Activated CD4-positive, CD25-positive, alpha-beta regulatory T cell (primary cell): ENCODE data around the gene VGLL4.

ENCODE experiments used
- DNase-seq, 4 experiments: peaks; one replicate each; lab custom pipeline; 2025; lab: John Stamatoyannopoulos, UW

VGLL4 gene

DNA sequence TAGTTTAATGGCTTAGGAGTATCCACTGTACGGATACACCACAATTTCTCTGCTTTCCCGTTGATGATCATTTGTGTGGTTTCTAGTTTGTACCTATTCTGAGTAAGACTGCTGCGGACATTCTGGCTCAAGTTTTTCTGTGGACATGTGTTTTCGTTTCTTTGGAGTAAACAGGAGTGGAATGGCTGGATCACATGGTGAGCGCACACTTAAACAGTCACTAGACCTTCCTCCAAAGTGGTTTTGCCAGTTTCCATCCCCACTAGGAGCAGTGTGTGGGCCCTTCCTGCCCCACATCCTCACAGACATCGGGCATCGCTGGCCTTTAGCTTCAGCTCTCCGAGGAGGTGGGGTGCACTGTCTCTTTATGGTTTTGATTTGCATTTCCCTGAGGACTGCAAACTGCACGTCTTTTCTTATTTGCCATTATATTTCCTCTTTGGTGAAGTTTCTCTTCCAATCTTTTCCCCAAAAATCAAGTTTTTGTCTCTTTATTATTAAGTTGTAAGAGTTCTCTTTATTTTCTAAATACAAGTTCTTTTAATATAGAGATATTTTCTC is 94.1 kb downstream of the VGLL4 start:
- DNase-seq = no peak

DNA sequence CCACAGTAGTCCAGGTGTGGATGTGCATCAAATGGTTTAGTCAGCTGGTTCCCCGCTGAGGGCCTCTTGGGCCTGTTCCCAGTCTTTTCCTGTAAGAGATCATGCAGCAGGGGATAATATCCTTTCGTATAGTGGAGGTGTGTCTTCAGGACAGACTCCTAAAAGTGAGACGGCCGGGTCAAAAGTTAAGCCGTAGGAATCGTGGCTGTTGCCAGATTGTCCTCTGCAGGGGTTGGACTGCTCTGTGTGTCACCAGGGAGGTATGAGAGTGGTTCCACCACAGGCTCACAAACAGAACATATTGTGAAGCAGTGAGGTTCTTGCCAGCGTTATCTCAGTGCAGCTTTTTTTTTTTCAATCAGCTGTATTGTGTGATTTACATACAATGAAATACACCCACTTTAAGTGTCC is 95.0 kb downstream of the VGLL4 start:
- DNase-seq = no peak

DNA sequence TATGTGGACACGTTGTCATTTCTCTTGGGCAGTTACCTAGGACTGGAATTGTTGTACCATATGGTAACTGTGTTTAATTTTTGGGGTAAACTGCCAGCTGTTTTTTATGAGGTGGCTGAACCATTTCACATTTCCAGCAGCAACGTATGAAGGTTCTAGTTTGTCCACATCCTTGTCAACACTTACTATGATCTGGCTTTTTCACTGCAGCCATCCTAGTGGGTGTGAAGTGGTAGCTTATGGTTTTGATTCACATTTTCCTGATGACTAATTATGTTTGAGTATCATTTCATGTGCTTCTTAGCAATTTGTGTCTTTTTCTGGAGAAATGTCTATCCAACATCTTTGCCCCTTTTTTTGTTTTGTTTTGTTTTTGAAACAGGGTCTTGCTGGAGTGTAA is 96.2 kb downstream of the VGLL4 start:
- no peak for DNase-seq

DNA sequence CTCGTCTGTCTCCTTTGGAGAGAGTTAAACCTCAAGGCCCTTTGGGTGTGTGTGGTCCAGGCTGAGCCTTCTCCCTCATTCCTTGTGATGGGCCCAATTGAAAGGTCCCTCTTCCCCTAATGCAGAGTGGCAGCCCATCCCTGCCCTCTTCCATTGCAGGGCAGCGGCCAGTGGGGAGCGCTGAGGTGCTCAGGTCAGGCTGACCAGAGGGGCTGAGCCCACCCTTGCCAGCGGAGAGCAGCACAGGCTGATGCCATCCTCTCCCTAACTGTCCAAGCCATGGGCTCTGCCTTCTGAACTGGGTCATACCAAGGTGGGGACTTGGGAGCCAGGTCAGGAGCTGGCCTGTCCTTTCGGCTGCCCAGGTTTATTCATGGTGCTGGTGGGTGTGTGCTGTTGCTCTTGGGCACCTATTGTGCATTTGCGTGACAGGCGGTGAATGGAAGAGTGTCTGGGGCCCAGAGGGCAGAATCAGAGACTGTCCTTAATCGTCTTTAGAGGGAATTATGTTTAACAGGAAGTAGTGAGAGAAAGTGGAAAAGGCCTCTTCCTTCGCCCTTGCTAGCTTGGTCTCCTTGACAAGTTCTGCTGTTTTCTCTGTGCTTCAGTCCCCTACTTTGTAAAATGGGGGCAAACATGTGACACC is 96.9 kb downstream of the VGLL4 start:
- DNase-seq = no peak

DNA sequence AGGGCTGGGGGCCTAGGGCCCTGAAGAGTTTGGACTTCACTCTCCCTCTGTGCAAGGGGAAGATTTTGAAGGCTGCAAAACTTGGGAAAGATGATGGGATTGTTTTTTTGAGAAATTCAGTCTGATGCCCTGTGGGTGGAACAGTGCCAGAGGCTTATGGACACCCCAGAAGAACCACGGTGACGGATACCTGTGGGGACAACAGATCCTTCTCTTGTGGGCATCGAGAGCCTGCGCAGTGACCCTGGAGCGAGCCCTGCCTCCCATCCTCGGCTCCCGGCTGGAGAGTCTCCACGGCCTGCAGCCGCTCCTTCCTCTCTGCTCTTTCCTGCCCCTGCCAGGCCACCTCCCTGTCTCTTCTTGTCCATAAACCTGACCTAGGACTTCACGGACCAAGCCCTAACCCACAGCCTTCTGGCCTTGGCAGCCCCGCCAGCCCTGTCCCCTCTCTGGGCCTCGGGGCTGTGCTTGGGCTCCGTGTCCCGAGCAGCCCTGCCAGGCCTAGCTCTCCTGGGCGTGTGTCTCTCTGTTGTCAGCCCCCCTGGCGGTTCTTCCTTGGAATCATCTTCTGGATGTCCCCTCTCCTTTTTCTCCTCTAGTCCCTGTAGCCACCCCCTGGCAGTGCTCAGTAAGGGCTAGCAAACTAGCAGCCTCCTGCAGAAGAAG is 98.4 kb downstream of the VGLL4 start:
- DNase-seq = no peak

DNA sequence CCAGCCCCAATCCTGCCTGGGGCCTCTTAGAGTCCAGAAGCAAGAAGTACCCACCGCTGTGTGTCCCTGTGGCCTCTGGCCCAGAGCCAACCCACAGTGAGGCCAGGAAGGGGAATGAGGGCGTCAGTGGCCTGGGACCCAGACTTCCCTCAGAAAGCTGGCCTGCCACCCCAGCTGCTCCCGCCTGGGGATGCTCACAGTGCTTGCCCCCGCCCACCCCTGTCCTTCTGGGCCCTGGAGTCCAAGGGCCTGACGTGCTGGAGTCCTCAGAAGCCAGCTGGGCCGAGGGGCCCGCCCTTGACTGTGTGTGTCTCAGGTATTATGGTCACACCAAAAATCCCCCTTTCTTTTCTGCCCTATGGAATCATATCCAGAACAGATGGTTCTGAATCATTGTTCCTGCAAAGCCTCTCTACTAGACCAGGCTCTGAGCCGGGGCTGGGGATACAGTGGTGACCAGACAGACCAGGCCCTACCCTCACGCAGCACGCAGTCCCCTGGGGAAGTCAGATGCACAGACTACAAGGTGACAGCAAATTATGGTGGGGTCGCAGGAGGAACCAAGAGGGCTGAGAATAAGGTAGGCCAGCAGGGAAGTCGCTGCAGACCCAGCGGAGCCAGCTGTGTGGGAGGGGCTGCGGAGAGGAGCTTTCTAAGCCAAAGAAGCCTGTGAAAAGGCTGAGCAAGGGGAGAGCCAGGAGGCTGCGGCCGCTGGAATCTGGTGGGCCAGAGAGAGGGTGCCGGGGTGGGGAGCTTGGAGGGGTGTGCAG is 99.1 kb downstream of the VGLL4 start:
- no peak for DNase-seq

DNA sequence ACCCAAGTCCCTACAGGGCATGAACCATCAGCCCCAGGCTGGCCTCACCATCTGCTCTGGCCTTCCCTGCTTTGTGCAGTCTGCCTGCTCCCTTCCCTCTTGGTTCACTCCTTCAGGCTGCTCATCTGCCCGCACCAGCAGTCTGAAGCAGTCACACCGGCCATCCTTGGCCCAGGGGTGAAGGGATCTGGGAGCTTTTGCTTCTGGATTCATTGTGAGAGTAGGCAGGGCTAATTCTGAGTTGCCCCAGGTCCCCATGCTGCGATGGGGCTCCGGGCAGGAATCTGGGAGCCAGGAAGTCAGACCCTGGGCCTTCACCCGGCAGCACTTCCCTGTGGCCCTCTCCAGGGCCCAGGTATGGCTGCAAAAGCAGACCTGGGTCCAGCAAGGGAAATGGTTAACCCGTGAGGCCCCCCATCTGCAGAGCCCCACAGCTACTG is 99.7 kb downstream of the VGLL4 start:
- no peak for DNase-seq

DNA sequence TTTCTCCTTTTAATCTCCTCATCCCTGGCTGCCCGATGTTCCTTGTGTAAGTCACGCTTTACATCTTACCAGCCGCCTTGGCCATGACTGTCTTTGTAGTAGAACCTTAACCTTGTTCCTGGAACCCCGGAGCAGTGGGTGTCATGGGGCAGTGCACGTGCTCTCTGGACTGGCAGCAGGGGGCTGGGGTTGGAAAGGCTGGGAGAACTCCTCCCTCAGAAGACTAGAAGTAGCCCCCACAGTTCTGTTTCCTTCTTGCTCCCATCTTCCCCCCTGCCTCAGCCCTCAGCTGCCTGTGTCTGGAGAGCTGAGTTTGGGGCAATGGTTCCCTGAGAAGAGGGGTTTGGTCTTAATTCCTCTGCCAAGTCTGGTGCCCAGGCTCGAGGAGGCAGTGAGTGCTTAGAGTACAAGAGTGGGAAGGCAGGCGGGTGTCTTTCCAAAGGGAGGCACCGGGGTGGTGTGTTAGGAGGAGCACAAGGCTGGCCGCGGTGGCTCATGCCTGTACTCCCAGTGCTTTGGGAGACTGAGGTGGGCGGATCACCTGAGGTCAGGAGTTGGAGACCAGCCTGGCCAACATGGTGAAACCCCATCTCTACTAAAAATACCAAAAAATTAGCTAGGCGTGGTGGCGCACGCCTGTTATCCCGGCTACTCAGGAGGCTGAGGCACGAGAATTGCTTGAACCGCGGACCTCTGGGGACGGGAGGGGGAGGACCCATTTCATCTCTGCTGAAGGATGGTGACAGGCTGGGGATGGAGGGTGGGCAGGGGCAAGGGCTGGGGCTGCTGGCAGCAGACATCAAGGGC is 100.4 kb downstream of the VGLL4 start:
- no peak for DNase-seq

DNA sequence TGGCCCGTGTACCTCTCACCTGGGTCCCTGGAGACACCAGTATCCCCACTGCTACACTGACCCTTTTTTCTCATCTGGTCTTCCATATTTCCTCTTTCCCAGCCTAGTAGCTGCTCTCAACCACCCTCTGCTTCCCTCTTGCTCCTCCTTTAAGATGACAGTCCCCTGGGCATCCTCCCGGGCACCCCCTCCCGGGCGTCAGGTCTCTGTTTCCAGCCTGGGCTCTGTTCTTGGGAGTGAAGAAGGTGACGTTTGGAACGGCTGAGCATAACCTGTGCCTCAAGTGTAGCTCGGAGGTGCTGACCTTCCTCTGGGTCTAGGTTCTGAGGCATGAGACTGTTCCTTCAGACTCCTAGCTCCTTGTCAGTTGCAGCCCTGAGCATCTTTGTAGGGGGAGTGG is 101.2 kb downstream of the VGLL4 start:
- DNase-seq = no peak

DNA sequence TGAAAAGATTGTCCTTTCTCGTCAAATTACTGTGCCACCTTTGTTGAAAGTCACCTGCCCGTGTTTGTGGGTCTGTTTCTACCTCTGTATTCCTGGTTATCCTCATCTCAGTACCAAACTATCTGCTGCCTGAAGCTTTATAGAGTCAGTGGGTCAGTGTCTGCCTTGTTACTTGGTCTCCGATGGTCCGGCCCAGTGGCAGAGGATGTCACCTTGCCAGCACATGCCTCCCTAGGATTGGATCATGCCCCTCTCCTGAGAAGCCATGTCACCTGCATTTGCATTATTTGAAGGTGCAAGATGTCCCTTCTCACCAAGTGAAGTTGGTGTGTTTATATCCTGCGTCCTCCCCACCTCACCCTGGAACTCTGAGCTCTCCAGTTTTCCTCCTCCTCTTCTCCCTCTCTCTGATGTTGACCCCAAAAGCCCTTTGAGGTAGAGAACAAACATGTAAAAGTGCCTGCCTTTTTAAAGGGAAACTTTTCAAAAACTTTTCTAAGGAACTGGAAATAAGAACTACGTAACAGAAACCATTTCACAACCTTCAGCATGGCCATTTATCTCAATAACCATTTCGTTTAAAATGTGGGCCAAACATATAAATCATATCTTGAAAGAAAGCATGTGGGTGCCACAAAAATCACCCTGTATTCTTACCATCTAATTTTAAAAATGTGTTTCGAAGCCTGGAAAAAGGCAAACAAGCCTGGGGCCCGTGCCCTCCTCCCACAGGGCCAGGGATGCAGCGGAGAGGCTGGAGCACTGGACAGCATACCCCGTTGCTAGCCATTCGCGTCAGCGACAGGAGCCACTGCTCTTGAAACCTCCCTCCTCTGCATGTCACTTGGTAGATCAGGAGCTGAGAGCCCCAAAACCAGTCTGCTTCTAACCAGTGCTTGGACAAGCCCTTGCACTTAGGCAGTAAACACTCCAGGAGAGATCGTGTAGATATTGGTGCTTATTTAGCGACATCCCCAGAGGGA is 102.1 kb downstream of the VGLL4 start:
- no peak for DNase-seq

DNA sequence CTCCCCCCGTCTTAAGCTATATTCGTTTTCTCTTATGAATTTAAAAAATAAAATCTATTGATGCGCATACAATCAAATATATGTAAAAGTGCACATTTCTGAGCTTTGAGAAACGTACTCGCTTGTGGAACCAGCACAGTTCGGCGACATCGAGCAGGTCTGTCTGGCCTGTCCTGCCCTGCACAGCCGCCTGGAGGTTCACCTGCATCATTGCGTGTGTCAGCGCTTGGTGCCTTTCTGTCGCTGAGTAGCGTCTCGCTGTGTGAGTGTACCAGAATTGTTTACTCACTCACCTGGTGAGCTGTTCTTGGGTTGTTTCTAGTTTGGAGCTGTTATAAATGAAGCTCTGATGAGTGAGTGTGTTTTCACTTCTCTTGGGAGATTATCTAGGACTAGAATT is 104.0 kb downstream of the VGLL4 start:
- no peak for DNase-seq

DNA sequence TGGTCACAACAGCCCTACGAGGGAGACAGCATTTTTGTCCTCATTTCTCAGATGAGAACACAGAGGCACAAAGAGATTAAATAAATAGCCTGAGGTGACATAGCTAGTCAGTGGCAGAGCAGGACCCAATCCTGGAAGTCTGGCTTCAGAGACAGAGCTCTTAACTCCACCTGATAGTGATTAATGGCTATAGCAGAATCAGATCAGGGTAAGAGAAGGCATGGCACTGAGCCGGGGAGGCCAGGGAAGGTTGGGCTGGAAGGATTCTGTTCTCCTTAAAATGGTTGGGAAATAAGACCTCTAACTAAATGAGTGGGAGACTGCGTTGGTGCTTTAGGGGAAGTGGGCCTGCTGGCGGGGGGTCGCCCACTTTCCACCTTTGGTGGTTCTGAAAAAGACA is 104.5 kb downstream of the VGLL4 start:
- DNase-seq = no peak

DNA sequence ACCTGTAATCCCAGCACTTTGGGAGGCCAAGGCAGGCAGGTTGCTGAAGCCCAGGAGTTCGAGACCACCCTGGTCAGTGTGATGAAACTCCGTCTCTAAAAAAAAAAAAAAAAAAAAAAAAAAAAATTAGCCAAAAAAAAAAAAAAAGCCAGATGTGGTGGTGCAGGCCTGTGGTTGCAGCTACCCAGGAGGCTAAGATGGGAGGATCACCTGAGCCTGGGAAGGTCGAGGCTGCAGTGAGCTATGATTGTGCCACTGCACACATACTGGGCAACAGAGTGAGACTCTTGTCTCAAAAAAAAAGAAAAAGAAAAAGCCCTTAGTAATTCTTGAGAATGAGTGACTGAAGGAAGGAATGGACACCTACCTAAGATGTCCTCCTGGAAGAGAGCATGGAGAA is 105.1 kb downstream of the VGLL4 start:
- no peak for DNase-seq

DNA sequence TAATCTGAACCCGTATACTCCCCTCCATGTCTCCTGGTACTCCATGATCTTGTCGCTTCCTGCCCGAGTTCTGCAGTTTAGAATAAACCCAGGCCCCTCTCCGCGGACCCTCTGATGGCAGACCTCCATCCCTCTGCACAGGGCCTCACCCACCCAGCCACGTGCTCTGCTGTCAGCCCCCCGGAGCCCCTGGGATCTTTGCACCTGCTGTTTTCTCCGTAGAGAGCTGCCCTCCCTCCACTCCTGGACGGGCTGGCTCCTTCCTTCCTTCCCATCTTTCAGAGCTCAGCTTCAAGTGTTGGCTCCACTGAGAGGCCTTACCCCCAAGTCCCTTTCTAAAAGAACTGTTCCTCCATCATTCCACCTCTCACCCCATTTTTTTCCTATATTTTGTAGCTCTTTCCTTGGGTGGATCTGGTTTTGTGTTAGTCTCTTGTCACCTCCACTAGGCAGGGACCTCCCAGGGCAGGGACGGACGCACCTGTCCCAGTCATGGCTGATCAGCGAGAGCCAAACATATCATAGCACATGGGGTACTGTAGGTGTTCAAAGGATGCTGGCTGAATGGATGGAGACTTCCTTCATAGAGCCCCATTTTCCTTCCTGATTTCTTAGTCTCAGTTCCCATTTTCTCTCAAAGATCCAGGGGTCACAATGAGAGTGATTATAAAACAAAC is 106.6 kb downstream of the VGLL4 start:
- DNase-seq = no peak

DNA sequence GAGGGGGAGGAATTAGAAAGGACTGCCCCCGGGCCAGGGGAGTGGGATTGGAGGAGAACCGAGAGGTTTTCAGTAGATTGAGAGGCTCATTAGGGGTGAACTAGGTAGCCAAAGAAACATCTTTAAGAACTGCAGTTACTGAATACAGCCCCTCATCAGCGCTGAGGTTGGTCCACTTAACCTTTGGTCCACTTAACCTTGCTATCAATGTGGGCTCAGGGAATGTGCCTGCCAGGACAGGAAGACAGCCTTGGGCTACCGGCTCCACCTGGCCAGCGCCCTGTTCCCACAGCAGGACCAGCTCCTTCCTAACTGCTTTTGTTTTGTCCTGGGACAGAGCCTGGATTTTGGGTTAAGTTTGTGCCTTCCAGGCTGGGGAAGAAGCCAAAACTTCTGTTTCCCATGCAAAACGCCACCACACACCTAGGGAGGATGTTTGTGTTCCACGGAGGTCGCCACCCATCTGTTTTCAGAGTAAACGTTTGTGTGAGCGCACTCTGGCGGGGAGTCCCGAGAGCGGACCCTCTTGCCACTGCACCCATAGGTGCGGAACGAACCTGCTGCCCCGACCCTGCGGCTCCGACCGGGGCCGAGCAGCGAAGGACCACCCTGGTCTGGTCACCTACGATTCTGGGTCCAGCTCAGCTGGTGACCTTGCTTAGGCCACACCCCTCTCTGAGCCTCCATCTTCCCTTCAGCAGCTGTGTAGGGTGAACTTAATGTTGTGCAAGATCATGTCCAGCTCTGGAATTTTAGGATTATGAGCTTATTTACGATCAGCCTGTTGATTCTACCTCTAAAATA is 107.4 kb downstream of the VGLL4 start:
- DNase-seq = no peak

DNA sequence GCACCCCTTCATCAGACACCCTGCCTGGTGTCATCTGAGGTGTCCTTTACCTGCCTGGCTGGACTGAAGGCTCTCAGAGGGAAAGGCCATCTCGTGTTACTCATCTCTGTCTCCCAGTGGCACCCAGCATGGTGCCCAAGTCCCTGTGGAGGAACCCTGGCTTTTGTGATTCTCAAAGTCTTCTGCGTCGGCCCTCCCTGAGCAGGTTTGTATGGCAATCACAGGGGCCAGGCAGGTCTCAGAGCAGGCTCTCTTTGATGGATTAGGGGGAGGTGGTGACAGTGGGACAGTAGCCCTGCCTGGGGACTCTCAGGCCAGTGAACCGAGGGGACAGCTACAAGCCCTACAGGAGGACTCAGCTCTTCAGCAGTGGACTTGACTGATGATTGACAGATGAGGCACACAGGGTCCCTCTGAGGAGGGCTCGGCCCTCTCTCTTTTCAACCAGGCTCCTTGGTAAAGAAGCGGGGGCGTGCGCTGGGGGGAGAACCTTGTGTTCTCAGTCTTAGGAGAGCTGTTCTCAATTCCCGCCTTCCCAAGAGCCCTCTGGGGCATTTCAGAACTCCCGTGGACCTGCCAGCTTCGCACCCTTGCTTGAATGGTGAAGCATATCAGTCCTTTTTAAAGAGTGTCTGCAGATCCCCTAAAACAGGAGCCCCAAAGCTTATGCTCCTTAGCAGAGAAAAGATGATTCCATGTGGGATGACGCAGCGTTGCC is 108.3 kb downstream of the VGLL4 start:
- no peak for DNase-seq

DNA sequence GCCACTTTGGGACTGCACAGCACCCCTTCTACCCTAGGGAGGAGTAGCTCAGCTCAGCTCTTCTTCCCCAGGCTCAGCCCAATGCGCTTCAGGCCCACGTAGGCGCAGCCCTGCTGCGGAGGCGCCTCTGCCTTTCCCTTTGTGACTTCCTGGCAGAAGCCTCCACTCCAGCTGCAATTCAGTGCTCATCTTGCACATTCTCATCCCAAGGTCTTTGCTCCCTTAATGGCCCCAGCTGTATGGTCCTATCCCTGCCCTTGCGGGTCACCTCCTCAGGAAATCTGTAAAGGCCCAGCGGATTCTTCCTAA is 109.0 kb downstream of the VGLL4 start:
- DNase-seq = no peak

DNA sequence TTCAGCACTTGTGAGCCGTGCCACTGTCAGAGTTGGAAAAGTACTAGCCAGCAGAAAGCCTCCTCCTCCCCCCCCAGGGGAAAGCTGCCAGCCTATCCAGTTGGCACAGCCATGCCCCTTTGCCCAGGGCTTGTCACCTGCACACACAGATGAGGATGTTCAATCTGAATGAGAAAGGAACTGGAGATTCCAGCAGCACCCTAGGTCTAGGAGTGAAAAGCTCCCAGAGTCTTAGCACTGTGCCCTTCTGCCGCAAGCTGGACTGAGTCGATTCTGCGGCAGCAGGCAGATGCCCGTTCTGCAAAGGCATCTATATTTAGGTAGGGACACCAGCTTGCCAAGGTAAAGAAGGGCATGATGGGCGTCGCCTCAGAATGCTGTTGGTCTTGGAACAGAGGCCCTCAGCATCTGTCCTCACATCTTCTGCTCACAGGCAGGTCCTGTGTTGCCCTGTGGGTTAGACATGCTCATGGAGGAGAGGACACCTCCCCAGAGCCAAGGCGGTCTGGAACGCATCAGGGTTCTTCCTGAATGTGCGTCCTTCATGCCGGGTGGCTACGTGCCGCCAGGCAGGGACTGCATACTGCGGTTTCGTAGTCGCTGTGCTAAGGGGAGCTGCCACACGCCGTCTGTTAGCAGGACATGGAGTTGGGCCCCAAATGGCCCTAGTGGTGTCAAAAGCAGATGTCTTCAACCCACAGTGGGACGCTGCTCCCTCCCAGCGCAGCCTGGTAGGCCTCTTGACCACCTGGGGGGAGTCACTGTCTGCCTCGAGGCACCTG is 109.5 kb downstream of the VGLL4 start:
- DNase-seq = no peak
